Activated T-cell treated with anti-CD3 and anti-CD28 coated beads, Interleukin-2, amount 50 U/mL, for 72 hours (primary cell): ENCODE data around the gene GPR176. TPM values are rescaled to one million over a fixed set of nuclear protein-coding genes. Genes with fewer than 3 reads are reported as not detected.
A peak's percentile ranks its signal among the peaks of the same experiment; 100 is the strongest.

Experiments used
- ATAC-seq, 2 donors: fragments of 150-1000 bp; cut with Tn5 transposase; replicated peaks in 1 of 2; 2 replicates each; pipeline ENCODE4 v1.10.0; 2021; ENCODE audit warnings: moderate library complexity in 2 of 2, mild to moderate bottlenecking in 1 of 2
- DNase-seq, 2 donors: peaks; one replicate each; pipeline ENCODE4 v3.0.0; 2021 to 2022; ENCODE audit warnings: mixed read lengths in 1 of 2
- H3K27ac Mint-ChIP-seq: one replicate; pipeline ENCODE4 v1.8.0; 2022; ENCODE audit warnings: mild to moderate bottlenecking, moderate library complexity, mixed read lengths
- H3K27me3 Mint-ChIP-seq: one replicate; pipeline ENCODE4 v1.8.0; 2022; ENCODE audit warnings: low read depth, mixed read lengths
- H3K36me3 Mint-ChIP-seq, 2 donors: one replicate each; pipeline ENCODE4 v1.8.0; 2022; ENCODE audit warnings: mixed read lengths in 2 of 2, mild to moderate bottlenecking in 1 of 2; ENCODE audit not compliant: insufficient read depth in 2 of 2
- H3K4me1 Mint-ChIP-seq: one replicate; pipeline ENCODE4 v1.8.0; 2022; ENCODE audit warnings: low read depth, mixed read lengths
- H3K4me3 Mint-ChIP-seq, 2 donors: one replicate each; pipeline ENCODE4 v1.8.0; 2022; ENCODE audit warnings: mild to moderate bottlenecking in 2 of 2, mixed read lengths in 2 of 2, moderate library complexity in 2 of 2
- H3K9me3 Mint-ChIP-seq, 2 donors: one replicate each; pipeline ENCODE4 v1.8.0; 2022; ENCODE audit warnings: mixed read lengths in 2 of 2
- total RNA-seq, 2 donors: library from RNA; stranded (reverse); gene quantifications; one replicate each; pipeline ENCODE4 v1.2.3, GENCODE V29; 2022

Gene GPR176
- total RNA-seq: under 1 TPM; 0.41 to 0.72 TPM

GRCh38 chr15:39919748-39920509 lies at the start of gene GPR176:
Gene GPR176 (minus strand): TSS chr15:39920266. CDS start chr15:39920026, 240 bp downstream.
- H3K36me3 Mint-ChIP-seq: peaks cover 0 to 5% of the 10 kb centered on the region in 2 donors
- peaks cover 35% of the 10 kb centered on the region for H3K27me3 Mint-ChIP-seq
- peak within 1 kb of the TSS; percentile 86 for H3K27ac Mint-ChIP-seq
- ATAC-seq (peak; percentile 35 to 46), DNase-seq (peak; percentile 40 to 51)
- H3K4me1 Mint-ChIP-seq: peaks cover 14% of the 10 kb centered on the region
- H3K4me3 Mint-ChIP-seq: peak within 1 kb of the TSS; percentile 96 to 97
- H3K9me3 Mint-ChIP-seq: peaks cover 0 to 4% of the 10 kb centered on the region in 2 donors

- peak; percentile 78 for ATAC-seq
- Mint-ChIP-seq H3K4me3 (peak overlapping the region; percentile 11 to 70), H3K9me3 (no peaks in the 10 kb centered on the region), H3K27ac (peak overlapping the region; percentile 83), H3K4me1 (peaks cover 49% of the 10 kb centered on the region), H3K27me3 (no peaks in the 10 kb centered on the region), H3K36me3 (peaks cover 11 to 21% of the 10 kb centered on the region in 2 donors)
- DNase-seq: peak in 1 of 2 donors; percentile 3
These were observed 48.9 kb upstream of the GPR176 start for GRCh38 chr15:39969002-39969394.

- ATAC-seq: peak in 1 of 2 donors; percentile 9
These were observed 48.4 kb upstream of the GPR176 start for GRCh38 chr15:39968273-39969001.

GRCh38 chr15:39966521-39966920 lies 46.5 kb upstream of the GPR176 start:
- no peaks in the 10 kb centered on the region for H3K27me3 Mint-ChIP-seq
- peaks cover 49% of the 10 kb centered on the region for H3K4me1 Mint-ChIP-seq
- H3K4me3 Mint-ChIP-seq: no peak overlapping the region
- DNase-seq (no peak), ATAC-seq (no peak)
- H3K27ac Mint-ChIP-seq: no peak overlapping the region
- H3K36me3 Mint-ChIP-seq: peaks cover 11 to 21% of the 10 kb centered on the region in 2 donors
- H3K9me3 Mint-ChIP-seq: no peaks in the 10 kb centered on the region

More at GRCh38 chr15:39968273-39969001, 48.4 kb upstream of the GPR176 start:
- Mint-ChIP-seq H3K36me3 (peaks cover 11 to 21% of the 10 kb centered on the region in 2 donors), H3K9me3 (no peaks in the 10 kb centered on the region), H3K4me1 (peaks cover 49% of the 10 kb centered on the region), H3K27me3 (no peaks in the 10 kb centered on the region), H3K27ac (no peak overlapping the region), H3K4me3 (peak overlapping the region; percentile 23 to 38)
- no peak for DNase-seq

GRCh38 chr15:39963786-39964185 lies 43.7 kb upstream of the GPR176 start:
- no peak overlapping the region for H3K27ac Mint-ChIP-seq
- H3K4me3 Mint-ChIP-seq: no peak overlapping the region
- ATAC-seq: no peak
- peaks cover 11 to 18% of the 10 kb centered on the region in 2 donors for H3K36me3 Mint-ChIP-seq
- H3K4me1 Mint-ChIP-seq: peaks cover 32% of the 10 kb centered on the region
- no peaks in the 10 kb centered on the region for H3K27me3 Mint-ChIP-seq
- no peak for DNase-seq
- H3K9me3 Mint-ChIP-seq: no peaks in the 10 kb centered on the region

- ATAC-seq: no peak
- no peak for DNase-seq
- H3K27ac Mint-ChIP-seq: no peak overlapping the region
- H3K36me3 Mint-ChIP-seq: peaks cover 2 to 9% of the 10 kb centered on the region in 2 donors
- H3K27me3 Mint-ChIP-seq: no peaks in the 10 kb centered on the region
- H3K4me1 Mint-ChIP-seq: peaks cover 8% of the 10 kb centered on the region
- no peak overlapping the region for H3K4me3 Mint-ChIP-seq
- no peaks in the 10 kb centered on the region for H3K9me3 Mint-ChIP-seq
These were observed 41.0 kb upstream of the GPR176 start for GRCh38 chr15:39961051-39961450.

GRCh38 chr15:39960411-39960810 lies 40.3 kb upstream of the GPR176 start:
- Mint-ChIP-seq H3K4me1 (peaks cover 2% of the 10 kb centered on the region), H3K27ac (no peak overlapping the region), H3K4me3 (no peak overlapping the region), H3K36me3 (peaks cover 0 to 10% of the 10 kb centered on the region in 2 donors), H3K27me3 (no peaks in the 10 kb centered on the region), H3K9me3 (no peaks in the 10 kb centered on the region)
- ATAC-seq (no peak), DNase-seq (no peak)

GRCh38 chr15:39959411-39959810 lies 39.3 kb upstream of the GPR176 start:
- Mint-ChIP-seq H3K36me3 (peaks cover 2 to 13% of the 10 kb centered on the region in 2 donors), H3K4me1 (no peaks in the 10 kb centered on the region), H3K27me3 (no peaks in the 10 kb centered on the region), H3K27ac (no peak overlapping the region), H3K4me3 (no peak overlapping the region), H3K9me3 (no peaks in the 10 kb centered on the region)
- DNase-seq (no peak), ATAC-seq (no peak)

GRCh38 chr15:39957481-39957880 lies 37.4 kb upstream of the GPR176 start:
- Mint-ChIP-seq H3K9me3 (no peaks in the 10 kb centered on the region), H3K4me3 (no peak overlapping the region)

GRCh38 chr15:39953521-39953920 lies 33.5 kb upstream of the GPR176 start:
- no peaks in the 10 kb centered on the region for H3K9me3 Mint-ChIP-seq
- peaks cover 3 to 18% of the 10 kb centered on the region in 2 donors for H3K36me3 Mint-ChIP-seq
- DNase-seq (no peak), ATAC-seq (no peak)
- peak overlapping the region; percentile 8 for H3K27ac Mint-ChIP-seq
- H3K27me3 Mint-ChIP-seq: no peaks in the 10 kb centered on the region
- no peak overlapping the region for H3K4me3 Mint-ChIP-seq
- H3K4me1 Mint-ChIP-seq: no peaks in the 10 kb centered on the region

More at GRCh38 chr15:39957481-39957880, 37.4 kb upstream of the GPR176 start:
- no peak for ATAC-seq
- no peaks in the 10 kb centered on the region for H3K4me1 Mint-ChIP-seq
- peaks cover 3 to 17% of the 10 kb centered on the region in 2 donors for H3K36me3 Mint-ChIP-seq
- DNase-seq: no peak
- H3K27ac Mint-ChIP-seq: no peak overlapping the region
- H3K27me3 Mint-ChIP-seq: no peaks in the 10 kb centered on the region

GRCh38 chr15:39951561-39951960 lies 31.5 kb upstream of the GPR176 start:
- DNase-seq (no peak), ATAC-seq (no peak)
- H3K4me3 Mint-ChIP-seq: no peak overlapping the region
- peaks cover 12% of the 10 kb centered on the region for H3K4me1 Mint-ChIP-seq
- H3K9me3 Mint-ChIP-seq: no peaks in the 10 kb centered on the region
- H3K27ac Mint-ChIP-seq: no peak overlapping the region
- H3K27me3 Mint-ChIP-seq: no peaks in the 10 kb centered on the region
- H3K36me3 Mint-ChIP-seq: peaks cover 3 to 15% of the 10 kb centered on the region in 2 donors

GRCh38 chr15:39948817-39949216 lies 28.8 kb upstream of the GPR176 start:
- peaks cover 12% of the 10 kb centered on the region for H3K4me1 Mint-ChIP-seq
- no peak overlapping the region for H3K27ac Mint-ChIP-seq
- no peak overlapping the region for H3K4me3 Mint-ChIP-seq
- H3K9me3 Mint-ChIP-seq: no peaks in the 10 kb centered on the region
- H3K36me3 Mint-ChIP-seq: peaks cover 12 to 29% of the 10 kb centered on the region in 2 donors
- ATAC-seq (no peak), DNase-seq (no peak)
- no peaks in the 10 kb centered on the region for H3K27me3 Mint-ChIP-seq
